Adrenal gland (tissue), 12 donors: ENCODE measurements around the gene SLC16A10. TPM values are rescaled to one million over a fixed set of nuclear protein-coding genes. Genes with fewer than 3 reads are reported as not detected.

ENCODE experiments used
- DNase-seq, 7 donors: peaks; one replicate each; pipeline ENCODE4 v3.0.0-alpha.2; 2019 to 2020
- H3K27ac ChIP-seq, 5 donors: fragments of 200-600 bp; sonication (generic) in 4 of 5; 1 replicate in 3 of 5; 2 replicates in 2 of 5; pipeline versions ENCODE4 v1.5.1 to v1.8.0; 2016 to 2020; ENCODE audit warnings: mild to moderate bottlenecking in 1 of 5
- H3K27me3 ChIP-seq: fragments of 200-600 bp; 2 replicates; pipeline ENCODE4 v1.8.0; 2021
- H3K36me3 ChIP-seq, 2 donors: fragments of 200-600 bp; replicated peaks in 1 of 2; 1 replicate in 1 of 2; 2 replicates in 1 of 2; pipeline versions ENCODE4 v1.5.1 to v1.8.0; 2018 to 2022
- H3K4me1 ChIP-seq, 2 donors: fragments of 200-600 bp; replicated peaks in 1 of 2; 1 replicate in 1 of 2; 2 replicates in 1 of 2; pipeline versions ENCODE4 v1.5.1 to v1.8.0; 2018 to 2021
- H3K4me3 ChIP-seq, 4 donors: fragments of 200-600 bp; sonication (generic) in 3 of 4; one replicate each; pipeline ENCODE4 v1.5.1; 2016 to 2018
- H3K9me3 ChIP-seq, 3 donors: fragments of 200-600 bp; sonication (generic) in 1 of 3; replicated peaks in 1 of 3; 1 replicate in 2 of 3; 2 replicates in 1 of 3; pipeline versions ENCODE4 v1.5.1 to v1.8.0; 2016 to 2021
- POLR2A ChIP-seq, 2 donors: fragments of 450-650 bp; IDR thresholded peaks; one replicate each; pipeline ENCODE4 v1.6.1; 2017; ENCODE audit warnings: antibody characterized with exemption in 2 of 2, mild to moderate bottlenecking in 2 of 2, moderate library complexity in 1 of 2
- WGBS, 4 donors: extraction: QIAGEN DNeasy Blood & Tissue Kit in 2 of 4; methylation state at CpG; one replicate each; pipeline versions ENCODE4 v1.1.5 to v1.1.7; 2013 to 2017; 5-methylcytosine and 5-hydroxymethylcytosine counted together
- intact Hi-C, 2 donors: fragments of 100-400 bp; cut with DNase I; formaldehyde crosslinking; loops; one replicate each; pipeline versions ENCODE4 v1.14.1 to v1.15.0; 2022 to 2023
- polyA plus RNA-seq, 3 donors: library from polyadenylated mRNA; stranded (reverse); fragments of 200-250 nt in 2 of 3; fragments of 350-450 nt in 1 of 3; fragmentation: Illumina TruSeq in 1 of 3; extraction: RNeasy Lipid Tissue Mini Kit (QIAGEN cat#74804) in 1 of 3; gene quantifications; one replicate each; pipeline ENCODE4 v1.2.3, GENCODE V29; 2013 to 2014
- total RNA-seq, 9 donors: library from RNA; depleted of rRNA in 4 of 9; stranded (reverse); fragments of >200 nt in 4 of 9; fragments of 120-200 nt in 1 of 9; fragmentation: NEBNext Ultra II Directional in 1 of 9; extraction: Animal tissue kit (Norgen Biotek cat#: 25700) in 1 of 9; gene quantifications; one replicate each; pipeline versions ENCODE4 v1.1.0 to v1.2.4, GENCODE V29; 2013 to 2023
- TF ChIP-seq, protein P1 (sequence below), 6 experiments: fragments of 450-650 bp in 4 of 6; fragments of 200-600 bp in 2 of 6; sonication (generic) in 1 of 6; IDR thresholded peaks; 1 replicate in 5 of 6; 2 replicates in 1 of 6; pipeline versions ENCODE4 v1.5.1 to v1.8.0; 2016 to 2021; ENCODE audit warnings: antibody characterized with exemption in 6 of 6, mild to moderate bottlenecking in 2 of 6, moderate library complexity in 1 of 6
- donor health status: healthy with polysubstance abuse.
- donor health status: Bipolar disorder and iron deficiency.
- donor health status: DM: yes; HTN: yes; CAD: no.
- donor health status: DM: no; HTN: no; CAD: no.
- donor health status: DM: no; HTN: no; CAD: no.
- donor health status: DM: yes; HTN: yes; CAD: no.

SLC16A10 gene
- total and polyA plus RNA-seq, 12 donors: 4.6 to 97.0 (median 24.9) TPM

DNA sequence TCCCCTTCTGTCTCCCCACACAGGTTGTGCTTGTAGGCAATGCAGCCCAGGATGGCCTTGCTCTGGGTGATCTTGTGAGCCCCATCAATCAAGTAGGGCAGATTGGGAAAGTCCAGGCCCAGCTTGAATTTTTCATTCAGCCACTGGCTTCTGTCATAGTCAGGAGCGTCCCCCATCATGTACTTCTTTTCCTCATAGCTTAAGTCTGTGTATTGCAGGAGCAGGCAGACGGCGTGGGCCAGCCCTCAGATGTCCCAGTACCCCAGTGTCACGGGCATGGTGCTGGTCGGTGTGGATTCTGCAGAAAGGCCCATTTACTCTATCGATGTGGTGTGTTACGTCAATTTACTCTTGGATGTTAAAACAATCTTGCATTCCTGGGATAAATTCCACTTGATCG is 40.1 kb upstream of the SLC16A10 start:
- no peak overlapping the region for H3K4me3 ChIP-seq
- no peak for TF ChIP-seq POLR2A (IDR thresholded peaks at IDR 0.05)
- TF ChIP-seq, protein P1, sequence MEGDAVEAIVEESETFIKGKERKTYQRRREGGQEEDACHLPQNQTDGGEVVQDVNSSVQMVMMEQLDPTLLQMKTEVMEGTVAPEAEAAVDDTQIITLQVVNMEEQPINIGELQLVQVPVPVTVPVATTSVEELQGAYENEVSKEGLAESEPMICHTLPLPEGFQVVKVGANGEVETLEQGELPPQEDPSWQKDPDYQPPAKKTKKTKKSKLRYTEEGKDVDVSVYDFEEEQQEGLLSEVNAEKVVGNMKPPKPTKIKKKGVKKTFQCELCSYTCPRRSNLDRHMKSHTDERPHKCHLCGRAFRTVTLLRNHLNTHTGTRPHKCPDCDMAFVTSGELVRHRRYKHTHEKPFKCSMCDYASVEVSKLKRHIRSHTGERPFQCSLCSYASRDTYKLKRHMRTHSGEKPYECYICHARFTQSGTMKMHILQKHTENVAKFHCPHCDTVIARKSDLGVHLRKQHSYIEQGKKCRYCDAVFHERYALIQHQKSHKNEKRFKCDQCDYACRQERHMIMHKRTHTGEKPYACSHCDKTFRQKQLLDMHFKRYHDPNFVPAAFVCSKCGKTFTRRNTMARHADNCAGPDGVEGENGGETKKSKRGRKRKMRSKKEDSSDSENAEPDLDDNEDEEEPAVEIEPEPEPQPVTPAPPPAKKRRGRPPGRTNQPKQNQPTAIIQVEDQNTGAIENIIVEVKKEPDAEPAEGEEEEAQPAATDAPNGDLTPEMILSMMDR (IDR thresholded peaks at IDR 0.05): no peak
- H3K27me3 ChIP-seq: no peaks in the 10 kb centered on the region
- WGBS, 4 donors: 90 to 94% (median 93%) methylated on average over 8 of the region's 8 CpGs
- DNase-seq: no peak
- intact Hi-C loops: no loop called here
- H3K9me3 ChIP-seq: no peaks in the 10 kb centered on the region
- no peaks in the 10 kb centered on the region for H3K36me3 ChIP-seq
- H3K27ac ChIP-seq: no peak overlapping the region
- peaks cover 6 to 12% of the 10 kb centered on the region in 2 donors for H3K4me1 ChIP-seq

DNA sequence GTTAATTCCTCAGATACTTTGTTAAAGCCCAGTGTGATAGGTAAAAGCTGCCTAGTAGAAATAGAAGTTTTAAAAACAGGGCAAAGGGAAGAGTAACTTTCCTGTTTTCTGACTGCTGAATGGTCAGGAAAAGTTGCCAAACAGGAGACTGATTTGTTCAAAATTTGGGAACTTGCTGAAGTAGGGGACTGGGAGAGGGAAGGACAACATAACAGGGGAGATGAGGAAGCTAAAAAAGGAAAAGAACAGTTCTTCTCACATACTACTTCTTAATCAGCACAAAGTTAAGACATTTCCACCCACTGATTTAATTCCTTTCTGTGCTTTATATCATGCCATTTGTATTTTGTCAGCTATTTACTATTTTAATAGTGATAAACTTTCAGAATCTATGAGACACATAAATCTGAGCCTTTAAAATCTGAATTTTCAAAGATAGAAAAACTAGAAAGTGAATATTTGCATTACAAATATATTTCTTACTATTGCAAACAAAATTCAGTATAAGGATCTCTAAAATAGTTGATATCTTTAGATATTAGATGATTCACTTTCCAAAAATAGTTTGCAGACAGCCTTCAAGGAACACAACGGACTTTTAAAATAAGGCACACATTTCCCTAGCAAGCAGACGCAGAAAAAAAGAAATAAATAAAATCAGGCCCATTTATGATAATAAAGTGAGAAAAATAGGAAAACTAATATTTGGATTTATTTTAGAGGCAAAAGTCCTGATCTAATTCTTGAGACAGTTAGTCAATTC is 36.9 kb upstream of the SLC16A10 start:
- no peaks in the 10 kb centered on the region for H3K9me3 ChIP-seq
- TF ChIP-seq, protein P1 (IDR thresholded peaks at IDR 0.05): no peak
- no peak for TF ChIP-seq POLR2A (IDR thresholded peaks at IDR 0.05)
- H3K4me1 ChIP-seq: peaks cover 6 to 12% of the 10 kb centered on the region in 2 donors
- peak overlapping the region in 1 of 5 donors; percentile 36 for H3K27ac ChIP-seq
- 22 to 30% (median 27%) methylated on average over 2 of the region's 2 CpGs for WGBS, 4 donors
- no peaks in the 10 kb centered on the region for H3K36me3 ChIP-seq
- intact Hi-C loops: no loop called here
- H3K4me3 ChIP-seq: no peak overlapping the region
- no peak for DNase-seq
- no peaks in the 10 kb centered on the region for H3K27me3 ChIP-seq

DNA sequence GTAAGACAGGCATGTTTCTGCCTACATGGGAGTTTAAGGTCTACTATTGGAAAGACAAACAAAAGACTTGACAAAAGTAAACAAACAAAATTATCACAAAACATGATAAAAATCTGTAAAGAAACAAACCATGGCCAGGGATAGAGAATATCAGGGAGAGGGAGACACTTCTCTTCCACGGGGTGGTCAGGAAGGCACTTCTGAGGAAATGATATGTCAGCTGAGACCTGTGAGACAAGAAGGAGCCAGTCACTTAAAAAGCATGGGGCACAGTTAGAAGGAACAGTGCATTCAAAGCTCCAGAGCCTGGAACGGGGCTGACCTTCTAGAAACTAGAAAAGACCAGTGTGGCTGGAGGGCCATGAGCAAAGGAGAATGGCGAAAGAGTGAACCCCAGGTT is 35.1 kb upstream of the SLC16A10 start:
- no peak for DNase-seq
- 83 to 85% (median 84%) methylated on average over 3 of the region's 3 CpGs for WGBS, 4 donors
- TF ChIP-seq POLR2A (IDR thresholded peaks at IDR 0.05): no peak
- H3K9me3 ChIP-seq: no peaks in the 10 kb centered on the region
- no peaks in the 10 kb centered on the region for H3K27me3 ChIP-seq
- peaks cover 6 to 12% of the 10 kb centered on the region in 2 donors for H3K4me1 ChIP-seq
- no peak overlapping the region for H3K27ac ChIP-seq
- H3K36me3 ChIP-seq: no peaks in the 10 kb centered on the region
- no peak overlapping the region for H3K4me3 ChIP-seq
- intact Hi-C loops: no loop called here

DNA sequence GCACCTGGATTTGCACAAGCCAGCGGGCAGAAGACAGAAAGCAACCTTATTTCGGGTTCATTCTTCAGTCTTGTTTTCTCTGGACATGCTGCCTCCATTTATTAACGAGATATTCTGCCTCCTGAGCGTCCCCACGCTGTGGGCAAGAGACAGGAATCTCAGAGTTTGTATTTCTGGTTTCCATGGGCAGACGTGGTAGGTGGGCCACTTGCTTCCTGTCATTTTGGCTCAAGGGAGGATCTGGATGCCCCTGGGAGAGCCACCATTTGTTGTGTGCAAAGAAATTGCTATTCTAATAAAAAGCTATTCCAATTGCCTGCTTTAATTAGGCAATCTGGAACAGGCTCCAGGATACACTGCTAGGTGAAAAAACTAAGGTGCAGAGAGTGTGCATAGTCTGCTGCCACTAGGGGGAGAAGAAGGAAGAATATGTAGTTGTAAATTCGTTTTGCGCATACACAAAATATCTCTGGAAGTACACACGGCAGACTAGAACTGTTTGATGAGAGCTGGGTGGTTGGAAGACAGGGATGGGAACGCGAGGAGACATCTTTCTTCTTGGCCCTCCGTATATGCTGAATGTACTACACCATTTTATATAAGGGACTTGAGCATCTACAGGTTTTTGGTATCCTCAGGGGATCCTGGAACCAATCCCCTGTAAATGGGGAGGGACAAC is 30.1 kb upstream of the SLC16A10 start:
- Histone ChIP-seq H3K4me3 (no peak overlapping the region), H3K27ac (no peak overlapping the region), H3K4me1 (no peaks in the 10 kb centered on the region), H3K36me3 (no peaks in the 10 kb centered on the region), H3K9me3 (no peaks in the 10 kb centered on the region), H3K27me3 (no peaks in the 10 kb centered on the region)
- TF ChIP-seq, protein P1 (IDR thresholded peaks at IDR 0.05): peak; percentile 73 to 91 (median 78)
- TF ChIP-seq POLR2A (IDR thresholded peaks at IDR 0.05): no peak
- intact Hi-C loops: loop anchor here (5.0 kb wide), 2 partner anchors 150 to 155 kb away; no protein-coding TSS in a partner anchor
- 40 to 51% (median 49%) methylated on average over 12 of the region's 12 CpGs for WGBS, 4 donors
- peak in 3 of 7 donors; percentile 35 to 53 (median 43) for DNase-seq
